NCI-H2227 treated with DMSO at 0.1 percent for 48 hours (cell line): ENCODE results near the gene DMXL2.
"Not testable (repeated sequence)": the region's sequence is repeated elsewhere in the genome, so short reads cannot be mapped to it uniquely, and the experiment has no call there.

ENCODE experiments used
- DNase-seq: peaks from one replicate; lab custom pipeline; 2025; lab: John Stamatoyannopoulos, UW

The DMXL2 gene

GRCh38 chr15:51576286-51576850 lies 46.2 kb downstream of the DMXL2 start:
- no peak for DNase-seq

- no peak for DNase-seq
These were observed 46.8 kb downstream of the DMXL2 start for GRCh38 chr15:51575775-51576174.

- not testable (repeated sequence) for DNase-seq
These were observed 49.2 kb downstream of the DMXL2 start for GRCh38 chr15:51573352-51573751.

GRCh38 chr15:51568939-51569784 lies 53.4 kb downstream of the DMXL2 start:
- DNase-seq = peak; percentile 13

- no peak for DNase-seq
These were observed 61.3 kb downstream of the DMXL2 start for GRCh38 chr15:51561271-51561670.

GRCh38 chr15:51558876-51559275 lies 63.7 kb downstream of the DMXL2 start:
- DNase-seq = no peak

- DNase-seq = no peak
These were observed 64.2 kb downstream of the DMXL2 start for GRCh38 chr15:51558411-51558810.

- no peak for DNase-seq
These were observed 71.7 kb downstream of the DMXL2 start for GRCh38 chr15:51550841-51551240.

- DNase-seq = no peak
These were observed 74.9 kb downstream of the DMXL2 start for GRCh38 chr15:51547656-51548055.

GRCh38 chr15:51536965-51537574 lies 85.5 kb downstream of the DMXL2 start:
- peak; percentile 4 for DNase-seq

GRCh38 chr15:51533672-51534398 lies 88.7 kb downstream of the DMXL2 start:
- no peak for DNase-seq

GRCh38 chr15:51526955-51527354 lies 95.6 kb downstream of the DMXL2 start:
- no peak for DNase-seq

- DNase-seq = no peak
These were observed 98.2 kb downstream of the DMXL2 start for GRCh38 chr15:51524376-51524775.

- DNase-seq = no peak
These were observed 106.3 kb downstream of the DMXL2 start for GRCh38 chr15:51516291-51516690.

GRCh38 chr15:51505251-51505650 lies 117.3 kb downstream of the DMXL2 start:
- no peak for DNase-seq

GRCh38 chr15:51503003-51503402 lies 119.6 kb downstream of the DMXL2 start:
- DNase-seq = no peak

- DNase-seq = peak; percentile 21
These were observed 123.1 kb downstream of the DMXL2 start for GRCh38 chr15:51499379-51499976.

- no peak for DNase-seq
These were observed 124.8 kb downstream of the DMXL2 start for GRCh38 chr15:51497806-51498205.

GRCh38 chr15:51496246-51496645 lies 126.3 kb downstream of the DMXL2 start:
- no peak for DNase-seq

- DNase-seq = no peak
These were observed 127.9 kb downstream of the DMXL2 start for GRCh38 chr15:51494411-51495314.

GRCh38 chr15:51493892-51494291 lies 128.7 kb downstream of the DMXL2 start:
- DNase-seq = no peak
